Measurements from ENCODE around the gene ZPR1.

DNA sequence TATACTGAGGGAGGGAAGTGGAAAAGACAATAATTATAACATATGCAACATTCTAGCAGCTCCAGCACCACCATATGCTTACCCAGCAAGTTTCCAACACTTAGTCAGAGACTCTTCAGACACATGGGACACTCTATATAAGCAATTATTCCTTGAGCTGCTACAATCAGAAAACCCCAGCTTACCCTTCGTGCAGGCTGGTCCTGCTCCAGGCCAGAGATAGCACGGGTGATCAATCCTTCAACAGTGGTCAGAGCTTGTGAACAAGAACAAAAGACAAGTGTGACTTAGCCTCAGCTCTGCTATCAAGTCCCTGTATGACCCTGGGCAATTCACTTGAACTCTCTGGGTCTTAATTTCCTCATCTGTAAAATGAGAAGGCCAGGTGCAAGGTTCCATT lies 1.5 kb downstream of the ZPR1 start:
- TF ChIP-seq, protein P1, sequence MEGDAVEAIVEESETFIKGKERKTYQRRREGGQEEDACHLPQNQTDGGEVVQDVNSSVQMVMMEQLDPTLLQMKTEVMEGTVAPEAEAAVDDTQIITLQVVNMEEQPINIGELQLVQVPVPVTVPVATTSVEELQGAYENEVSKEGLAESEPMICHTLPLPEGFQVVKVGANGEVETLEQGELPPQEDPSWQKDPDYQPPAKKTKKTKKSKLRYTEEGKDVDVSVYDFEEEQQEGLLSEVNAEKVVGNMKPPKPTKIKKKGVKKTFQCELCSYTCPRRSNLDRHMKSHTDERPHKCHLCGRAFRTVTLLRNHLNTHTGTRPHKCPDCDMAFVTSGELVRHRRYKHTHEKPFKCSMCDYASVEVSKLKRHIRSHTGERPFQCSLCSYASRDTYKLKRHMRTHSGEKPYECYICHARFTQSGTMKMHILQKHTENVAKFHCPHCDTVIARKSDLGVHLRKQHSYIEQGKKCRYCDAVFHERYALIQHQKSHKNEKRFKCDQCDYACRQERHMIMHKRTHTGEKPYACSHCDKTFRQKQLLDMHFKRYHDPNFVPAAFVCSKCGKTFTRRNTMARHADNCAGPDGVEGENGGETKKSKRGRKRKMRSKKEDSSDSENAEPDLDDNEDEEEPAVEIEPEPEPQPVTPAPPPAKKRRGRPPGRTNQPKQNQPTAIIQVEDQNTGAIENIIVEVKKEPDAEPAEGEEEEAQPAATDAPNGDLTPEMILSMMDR (IDR thresholded peaks at IDR 0.05; ENCODE audit: poor library complexity, severe bottlenecking): no peak
- TF ChIP-seq EP300 (conservative IDR thresholded peaks at IDR 0.05; ENCODE audit: poor library complexity, severe bottlenecking): no peak
- TF ChIP-seq REST (IDR thresholded peaks at IDR 0.05; ENCODE audit: borderline replicate concordance): no peak
- no peak for TF ChIP-seq EZH2 (IDR thresholded peaks at IDR 0.05; ENCODE audit: borderline replicate concordance, insufficient read depth, low read length, poor library complexity, severe bottlenecking)
- no peak for TF ChIP-seq MXI1 (conservative IDR thresholded peaks at IDR 0.05; ENCODE audit: poor library complexity, severe bottlenecking)
- no peak for TF ChIP-seq POLR2AphosphoS5 (IDR thresholded peaks at IDR 0.05)
- TF ChIP-seq SMC3 (conservative IDR thresholded peaks at IDR 0.05; ENCODE audit: poor library complexity): no peak
- no peak for TF ChIP-seq TAF1 (IDR thresholded peaks at IDR 0.05; ENCODE audit: low read depth)
- no peak for TF ChIP-seq RAD21 (conservative IDR thresholded peaks at IDR 0.05)
